Activated CD4-positive, alpha-beta memory T cell treated with anti-CD3 and anti-CD28 coated beads for 36 hours (primary cell): ENCODE results near the gene TLCD4. TPM values are rescaled to one million over a fixed set of nuclear protein-coding genes. Genes with fewer than 3 reads are reported as not detected.
"Not testable (repeated sequence)": the region's sequence is repeated elsewhere in the genome, so short reads cannot be mapped to it uniquely, and the experiment has no call there.

Experiments
- CTCF ChIA-PET: fragments of 350-600 bp; sonication (Branson Sonifier 250); formaldehyde crosslinking; loops from one replicate; lab custom pipeline; 2021; ENCODE audit warnings: antibody characterized with exemption, inconsistent platforms; lab: Charles Lee
- POLR2A ChIA-PET: fragments of 350-600 bp; sonication (Branson Sonifier 250); formaldehyde crosslinking; loops from one replicate; lab custom pipeline; 2021; ENCODE audit warnings: antibody characterized with exemption; lab: Charles Lee
- DNase-seq: peaks from one replicate; pipeline ENCODE4 v3.0.0-alpha.2; 2020
- H3K27ac Mint-ChIP-seq: one replicate; pipeline ENCODE4 v1.8.0; 2021; ENCODE audit warnings: mixed read lengths
- H3K27me3 Mint-ChIP-seq: one replicate; pipeline ENCODE4 v1.8.0; 2021; ENCODE audit warnings: mixed read lengths
- H3K36me3 Mint-ChIP-seq: one replicate; pipeline ENCODE4 v1.8.0; 2021; ENCODE audit warnings: mixed read lengths
- H3K4me1 Mint-ChIP-seq: one replicate; pipeline ENCODE4 v1.8.0; 2021; ENCODE audit warnings: low read depth, mixed read lengths
- H3K4me3 Mint-ChIP-seq: one replicate; pipeline ENCODE4 v1.8.0; 2021; ENCODE audit warnings: mild to moderate bottlenecking, mixed read lengths
- H3K9me3 Mint-ChIP-seq: one replicate; pipeline ENCODE4 v1.8.0; 2021; ENCODE audit warnings: mixed read lengths
- intact Hi-C: fragments of 100-400 bp; cut with micrococcal nuclease; formaldehyde crosslinking; loops from one replicate; pipeline ENCODE4 v1.15.1; 2023
- total RNA-seq, 2 experiments: library from RNA; stranded (reverse); gene quantifications; one replicate each; pipeline ENCODE4 v1.2.3, GENCODE V29; 2021

TLCD4 gene
- total RNA-seq, 2 experiments from 2014 or later, result 0.15 to 0.21 TPM

DNA sequence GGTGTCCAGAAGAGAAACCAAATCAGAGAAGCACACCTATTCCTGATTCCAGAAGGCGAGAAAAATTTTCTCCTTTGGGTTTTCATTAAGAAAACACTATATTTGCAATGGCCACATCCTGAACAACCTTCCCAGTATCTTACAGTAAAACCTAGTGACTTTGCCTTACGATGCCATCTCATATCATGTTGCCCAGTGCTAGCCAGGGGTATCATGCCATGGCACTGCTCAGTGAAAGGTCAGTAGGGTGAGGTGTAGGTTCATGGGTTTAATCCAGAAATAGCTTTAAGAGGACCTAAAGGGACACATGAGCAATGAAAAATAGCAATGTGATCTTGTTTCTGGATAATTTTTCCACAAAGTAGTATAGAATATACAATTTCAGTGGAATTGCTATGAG lies 7.2 kb downstream of the TLCD4 start:
- ChIA-PET POLR2A (no interaction called here), CTCF (no interaction called here)
- Mint-ChIP-seq H3K4me3 (no peak overlapping the region), H3K27ac (no peak overlapping the region), H3K9me3 (no peaks in the 10 kb centered on the region), H3K27me3 (peaks cover 8% of the 10 kb centered on the region), H3K4me1 (no peaks in the 10 kb centered on the region), H3K36me3 (no peaks in the 10 kb centered on the region)
- no peak for DNase-seq
- intact Hi-C loops, result no loop called here

DNA sequence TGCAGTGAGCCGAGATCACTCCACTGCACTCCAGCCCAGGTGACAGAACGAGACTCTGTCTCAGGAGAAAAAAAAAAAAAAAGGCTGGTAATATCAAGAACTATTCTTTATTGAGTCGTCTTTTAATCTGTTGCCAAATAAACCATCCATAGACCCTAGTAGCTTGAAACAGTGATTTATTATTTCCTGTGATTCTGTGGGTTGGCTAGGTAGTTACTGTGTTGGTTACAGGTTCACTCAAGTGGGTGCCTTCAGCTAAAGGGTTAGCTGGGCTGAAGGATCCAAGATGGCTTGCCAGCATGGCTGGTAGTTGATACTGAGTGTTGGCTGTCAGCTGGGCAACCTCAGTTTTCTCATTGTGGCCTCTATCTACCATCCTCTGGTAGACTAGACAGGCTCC lies 9.2 kb downstream of the TLCD4 start:
- Mint-ChIP-seq H3K4me1 (no peaks in the 10 kb centered on the region), H3K27ac (no peak overlapping the region), H3K4me3 (no peak overlapping the region), H3K27me3 (peaks cover 2% of the 10 kb centered on the region), H3K9me3 (no peaks in the 10 kb centered on the region), H3K36me3 (no peaks in the 10 kb centered on the region)
- DNase-seq, result no peak
- intact Hi-C loops, result no loop called here
- ChIA-PET CTCF (interaction anchor here (0.6 kb wide), 1 partner anchor 9 kb away, joined by 3 read pairs; no protein-coding TSS in a partner anchor), POLR2A (no interaction called here)

DNA sequence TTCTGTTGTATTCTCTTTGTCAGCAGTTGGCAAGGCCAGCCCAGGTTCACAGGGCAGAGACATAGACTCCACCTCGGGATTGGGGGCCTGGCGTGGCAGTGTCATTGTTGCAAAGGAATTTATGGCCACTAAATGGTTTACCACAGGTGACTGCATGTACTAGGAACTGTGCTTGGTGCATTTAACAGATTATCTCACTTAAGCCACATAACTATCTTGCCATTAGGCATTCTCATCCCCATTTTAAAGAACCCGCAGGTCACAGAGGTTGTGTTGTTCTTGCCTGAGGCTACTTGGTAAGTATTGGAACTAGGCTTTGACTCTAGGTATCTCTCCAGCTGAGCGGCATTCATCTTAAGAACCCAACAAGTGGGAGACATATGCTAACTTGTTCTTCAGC lies 9.7 kb downstream of the TLCD4 start:
- no peak for DNase-seq
- ChIA-PET CTCF (no interaction called here), POLR2A (no interaction called here)
- Mint-ChIP-seq H3K27ac (no peak overlapping the region), H3K9me3 (no peaks in the 10 kb centered on the region), H3K27me3 (peaks cover 2% of the 10 kb centered on the region), H3K36me3 (no peaks in the 10 kb centered on the region), H3K4me1 (no peaks in the 10 kb centered on the region), H3K4me3 (no peak overlapping the region)
- intact Hi-C loops, result no loop called here

DNA sequence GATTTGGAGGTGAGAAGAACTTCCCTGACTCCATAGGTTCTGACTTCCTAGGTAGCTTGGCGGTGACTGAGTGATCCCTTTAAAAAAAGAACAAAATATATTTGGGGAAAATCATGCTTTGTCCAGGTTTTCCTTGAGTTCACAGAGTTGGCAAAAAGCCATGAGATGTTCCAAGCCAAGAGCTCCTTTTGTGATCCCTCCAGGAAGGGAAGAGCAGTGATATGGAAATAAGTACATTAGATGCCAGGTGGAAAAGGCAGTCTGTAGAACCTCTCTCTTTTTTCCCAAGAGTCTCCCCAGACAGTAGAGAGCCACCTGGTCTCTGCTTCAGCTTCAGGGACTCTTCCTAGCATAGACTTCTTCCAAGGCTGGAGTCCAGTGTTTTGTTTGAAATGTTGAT lies 10.2 kb downstream of the TLCD4 start:
- DNase-seq, result no peak
- H3K27me3 Mint-ChIP-seq, result peaks cover 1% of the 10 kb centered on the region
- intact Hi-C loops, result no loop called here
- CTCF ChIA-PET, result no interaction called here
- H3K4me1 Mint-ChIP-seq, result no peaks in the 10 kb centered on the region
- H3K4me3 Mint-ChIP-seq, result no peak overlapping the region
- no peaks in the 10 kb centered on the region for H3K36me3 Mint-ChIP-seq
- no peaks in the 10 kb centered on the region for H3K9me3 Mint-ChIP-seq
- POLR2A ChIA-PET, result no interaction called here
- H3K27ac Mint-ChIP-seq, result no peak overlapping the region

- Mint-ChIP-seq H3K27ac (no peak overlapping the region), H3K9me3 (no peaks in the 10 kb centered on the region)
- CTCF ChIA-PET, result no interaction called here
Observed at GRCh38 chr1:95132762-95133161, 15.6 kb downstream of the TLCD4 start.

DNA sequence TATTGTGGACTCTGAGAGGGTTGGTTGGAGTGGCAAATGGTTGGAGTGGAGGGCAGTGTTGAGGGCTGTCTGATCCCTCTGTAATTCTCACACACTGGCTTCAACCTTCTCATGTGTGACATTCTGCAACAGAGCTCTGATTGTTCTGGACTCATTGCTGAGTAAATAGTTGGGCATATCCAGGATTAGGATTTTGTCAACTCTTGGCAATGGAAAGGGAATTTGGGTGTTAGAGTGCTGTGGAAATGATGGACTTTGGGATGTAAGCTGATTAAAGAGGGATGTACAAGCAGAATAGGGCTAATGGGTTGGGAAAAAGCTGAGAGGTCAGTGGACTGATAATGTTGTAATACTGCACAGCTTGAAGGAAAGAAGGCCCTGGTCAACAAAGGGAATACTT lies 16.5 kb downstream of the TLCD4 start:
- Mint-ChIP-seq H3K27me3 (peaks cover 3% of the 10 kb centered on the region), H3K4me1 (no peaks in the 10 kb centered on the region), H3K9me3 (no peaks in the 10 kb centered on the region), H3K27ac (no peak overlapping the region), H3K36me3 (no peaks in the 10 kb centered on the region), H3K4me3 (no peak overlapping the region)
- POLR2A ChIA-PET, result no interaction called here
- intact Hi-C loops, result no loop called here
- CTCF ChIA-PET, result no interaction called here
- DNase-seq, result no peak

More at GRCh38 chr1:95132762-95133161, 15.6 kb downstream of the TLCD4 start:
- H3K4me1 Mint-ChIP-seq, result no peaks in the 10 kb centered on the region
- H3K36me3 Mint-ChIP-seq, result no peaks in the 10 kb centered on the region
- DNase-seq, result no peak
- intact Hi-C loops, result no loop called here
- POLR2A ChIA-PET, result interaction anchor here (0.6 kb wide), 1 partner anchor 144 kb away, joined by 4 read pairs; no protein-coding TSS in a partner anchor
- peaks cover 3% of the 10 kb centered on the region for H3K27me3 Mint-ChIP-seq
- no peak overlapping the region for H3K4me3 Mint-ChIP-seq

DNA sequence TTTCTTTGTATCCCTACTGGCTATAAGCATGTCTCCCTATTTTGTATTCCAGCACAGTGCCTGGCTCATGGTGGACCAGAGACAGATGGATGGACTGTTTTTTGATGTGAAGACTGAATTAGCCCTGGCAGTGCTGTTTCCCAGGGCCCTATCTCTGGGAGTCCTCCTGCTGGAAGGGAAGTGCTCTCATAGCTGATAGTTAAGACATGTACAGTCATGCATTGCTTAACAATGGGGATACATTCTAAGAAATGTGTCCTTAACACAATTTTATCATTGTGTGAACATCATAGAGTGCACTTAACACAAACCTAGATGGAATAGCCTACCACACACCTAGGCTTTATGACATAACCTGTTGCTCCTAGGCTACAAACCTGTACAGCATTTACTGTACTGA lies 21.1 kb downstream of the TLCD4 start:
- ChIA-PET POLR2A (no interaction called here), CTCF (no interaction called here)
- H3K36me3 Mint-ChIP-seq, result no peaks in the 10 kb centered on the region
- no peak overlapping the region for H3K4me3 Mint-ChIP-seq
- H3K9me3 Mint-ChIP-seq, result no peaks in the 10 kb centered on the region
- intact Hi-C loops, result no loop called here
- H3K4me1 Mint-ChIP-seq, result no peaks in the 10 kb centered on the region
- no peak for DNase-seq
- peaks cover 3% of the 10 kb centered on the region for H3K27me3 Mint-ChIP-seq
- H3K27ac Mint-ChIP-seq, result no peak overlapping the region

DNA sequence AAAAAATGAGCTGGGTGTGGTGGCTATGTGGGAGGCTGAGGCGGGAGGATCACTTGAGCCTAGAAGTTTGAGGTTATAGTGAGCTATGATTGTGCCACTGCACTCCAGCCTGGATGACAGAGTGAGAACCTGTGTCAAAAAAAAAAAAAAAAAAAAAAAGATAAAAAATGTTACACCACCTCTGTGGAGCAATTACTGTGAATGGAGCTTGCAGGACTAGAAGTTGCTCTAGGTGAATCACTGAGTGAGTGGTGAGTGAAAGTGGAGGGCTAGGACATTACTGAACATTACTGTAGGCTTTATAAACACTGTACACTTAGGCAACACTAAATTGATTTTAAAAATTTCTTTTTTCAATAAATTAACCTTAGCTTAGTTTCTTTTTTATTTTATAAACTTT lies 21.9 kb downstream of the TLCD4 start:
- no peak overlapping the region for H3K4me3 Mint-ChIP-seq
- H3K27me3 Mint-ChIP-seq, result peaks cover 3% of the 10 kb centered on the region
- no peak for DNase-seq
- ChIA-PET POLR2A (interaction anchor here (0.6 kb wide), 1 partner anchor 44 kb away, joined by 3 read pairs; no protein-coding TSS in a partner anchor), CTCF (no interaction called here)
- intact Hi-C loops, result no loop called here
- H3K4me1 Mint-ChIP-seq, result no peaks in the 10 kb centered on the region
- H3K9me3 Mint-ChIP-seq, result no peaks in the 10 kb centered on the region
- no peaks in the 10 kb centered on the region for H3K36me3 Mint-ChIP-seq
- no peak overlapping the region for H3K27ac Mint-ChIP-seq

DNA sequence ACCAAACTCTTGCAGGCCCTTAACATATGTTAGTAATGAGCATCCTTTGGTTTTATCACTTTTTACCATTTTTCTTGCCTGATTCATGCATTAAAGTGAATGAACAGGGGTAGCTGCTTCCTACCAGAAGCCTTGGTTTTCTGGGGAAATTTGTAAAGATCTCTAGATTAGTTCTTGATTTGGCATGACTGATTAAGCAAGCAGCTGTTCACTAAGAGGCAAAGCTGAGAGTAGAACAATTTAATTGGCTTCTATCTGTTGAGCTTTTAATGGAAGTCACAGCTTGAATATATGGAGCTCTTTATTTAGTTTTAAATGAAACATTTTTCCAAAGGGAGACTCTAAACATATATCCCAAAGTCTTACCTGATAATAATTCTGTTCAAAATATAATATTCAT lies 23.6 kb downstream of the TLCD4 start:
- Mint-ChIP-seq H3K4me1 (no peaks in the 10 kb centered on the region), H3K4me3 (no peak overlapping the region), H3K27ac (no peak overlapping the region), H3K27me3 (peaks cover 3% of the 10 kb centered on the region), H3K9me3 (no peaks in the 10 kb centered on the region), H3K36me3 (no peaks in the 10 kb centered on the region)
- POLR2A ChIA-PET, result no interaction called here
- CTCF ChIA-PET, result no interaction called here
- intact Hi-C loops, result no loop called here
- DNase-seq, result no peak

DNA sequence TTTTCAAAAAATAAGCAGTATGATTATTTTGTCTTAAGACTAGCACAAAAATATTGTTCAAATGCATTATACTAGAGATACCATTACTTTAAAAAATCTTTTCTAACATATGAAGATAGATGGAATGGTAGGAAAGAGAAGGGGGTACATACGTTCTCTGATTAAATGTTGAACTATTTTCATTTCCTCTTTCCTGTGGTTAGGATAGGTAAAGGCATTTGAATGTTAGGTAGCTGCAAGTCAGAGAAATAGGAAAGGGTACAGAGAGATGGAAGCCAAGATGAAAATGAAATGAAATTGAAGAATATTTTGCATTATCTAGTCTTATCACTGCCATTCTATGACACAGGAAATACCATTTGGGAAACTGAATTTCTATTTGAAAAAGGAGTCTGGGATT lies 28.3 kb downstream of the TLCD4 start:
- Mint-ChIP-seq H3K36me3 (no peaks in the 10 kb centered on the region), H3K27me3 (peaks cover 2% of the 10 kb centered on the region), H3K4me1 (no peaks in the 10 kb centered on the region), H3K27ac (no peak overlapping the region), H3K4me3 (no peak overlapping the region), H3K9me3 (no peaks in the 10 kb centered on the region)
- CTCF ChIA-PET, result no interaction called here
- intact Hi-C loops, result no loop called here
- no peak for DNase-seq
- POLR2A ChIA-PET, result interaction anchor here (0.6 kb wide), 1 partner anchor 103 kb away, joined by 3 read pairs; no protein-coding TSS in a partner anchor

- DNase-seq, result no peak
- CTCF ChIA-PET, result no interaction called here
- Mint-ChIP-seq H3K27ac (no peak overlapping the region), H3K4me3 (no peak overlapping the region), H3K9me3 (no peaks in the 10 kb centered on the region), H3K4me1 (no peaks in the 10 kb centered on the region), H3K27me3 (peaks cover 2% of the 10 kb centered on the region), H3K36me3 (no peaks in the 10 kb centered on the region)
- intact Hi-C loops, result no loop called here
- POLR2A ChIA-PET, result no interaction called here
Observed at GRCh38 chr1:95146637-95147036, 29.5 kb downstream of the TLCD4 start.

GRCh38 chr1:95154096-95154495 lies 36.9 kb downstream of the TLCD4 start:
- no peaks in the 10 kb centered on the region for H3K9me3 Mint-ChIP-seq
- intact Hi-C loops, result no loop called here
- POLR2A ChIA-PET, result no interaction called here
- H3K36me3 Mint-ChIP-seq, result no peaks in the 10 kb centered on the region
- H3K4me1 Mint-ChIP-seq, result no peaks in the 10 kb centered on the region
- H3K4me3 Mint-ChIP-seq, result no peak overlapping the region
- no peak overlapping the region for H3K27ac Mint-ChIP-seq
- no peak for DNase-seq
- CTCF ChIA-PET, result no interaction called here
- peaks cover 4% of the 10 kb centered on the region for H3K27me3 Mint-ChIP-seq

GRCh38 chr1:95165569-95165968 lies 48.4 kb downstream of the TLCD4 start:
- POLR2A ChIA-PET, H3K9me3 Mint-ChIP-seq, CTCF ChIA-PET, intact Hi-C loops, H3K36me3 Mint-ChIP-seq, H3K27me3 Mint-ChIP-seq, H3K4me1 Mint-ChIP-seq, H3K27ac Mint-ChIP-seq, H3K4me3 Mint-ChIP-seq, DNase-seq: not testable (repeated sequence)
